H1 (cell line): Measurements from ENCODE around the gene SPTBN4.
"Not testable (repeated sequence)": the region's sequence is repeated elsewhere in the genome, so short reads cannot be mapped to it uniquely, and the experiment has no call there.

Experiments used
- CREB1 ChIP-seq: IDR thresholded peaks from 2 replicates; pipeline ENCODE4 v1.6.1; 2012; ENCODE audit warnings: inconsistent platforms
- EZH2 ChIP-seq: fragments of 200-600 bp; sonication (generic); IDR thresholded peaks from 2 replicates; pipeline ENCODE4 v1.7.1; 2012; ENCODE audit warnings: low read depth, mild to moderate bottlenecking, moderate library complexity, low read length, inconsistent platforms; ENCODE audit not compliant: severe bottlenecking
- KDM5A ChIP-seq: fragments of 200-600 bp; IDR thresholded peaks from 2 replicates; pipeline ENCODE4 v1.7.1; 2012; ENCODE audit warnings: mild to moderate bottlenecking, low read length, inconsistent platforms, mixed read lengths
- NRF1 ChIP-seq: IDR thresholded peaks from 2 replicates; pipeline ENCODE4 v1.6.1; 2011; ENCODE audit warnings: mild to moderate bottlenecking, low read depth, low read length, improper control_type of control experiment
- POLR2A ChIP-seq, 2 experiments: IDR thresholded peaks; 1 replicate in 1 of 2; 2 replicates in 1 of 2; pipeline ENCODE4 v1.6.1; 2011; ENCODE audit warnings: low read depth in 2 of 2, low read length in 2 of 2, mild to moderate bottlenecking in 2 of 2; ENCODE audit errors: control extremely low read depth in 1 of 2
- SP2 ChIP-seq: IDR thresholded peaks from 2 replicates; pipeline ENCODE4 v1.6.1; 2012; ENCODE audit warnings: mild to moderate bottlenecking, low read length, inconsistent platforms
- TEAD4 ChIP-seq: IDR thresholded peaks from 2 replicates; pipeline ENCODE4 v1.6.1; 2012; ENCODE audit warnings: low read depth, low read length, inconsistent platforms, mixed read lengths
- TF ChIP-seq, protein P1 (sequence below), 3 experiments: IDR thresholded peaks; 1 replicate in 2 of 3; 2 replicates in 1 of 3; pipeline versions ENCODE4 v1.5.1 to v1.6.1; 2011; ENCODE audit warnings: low read length in 3 of 3, mild to moderate bottlenecking in 3 of 3, inconsistent platforms in 2 of 3, low read depth in 1 of 3, moderate library complexity in 1 of 3; ENCODE audit not compliant: insufficient read depth in 1 of 3; ENCODE audit errors: control extremely low read depth in 1 of 3
- TF ChIP-seq, protein P2 (sequence below): IDR thresholded peaks from 2 replicates; pipeline ENCODE4 v1.6.1; 2011; ENCODE audit warnings: low read depth, mild to moderate bottlenecking, low read length; ENCODE audit not compliant: insufficient read depth
- TF ChIP-seq, protein P3 (sequence below): IDR thresholded peaks from 2 replicates; pipeline ENCODE4 v1.6.1; 2011; ENCODE audit warnings: low read length, improper control_type of control experiment

DNA sequence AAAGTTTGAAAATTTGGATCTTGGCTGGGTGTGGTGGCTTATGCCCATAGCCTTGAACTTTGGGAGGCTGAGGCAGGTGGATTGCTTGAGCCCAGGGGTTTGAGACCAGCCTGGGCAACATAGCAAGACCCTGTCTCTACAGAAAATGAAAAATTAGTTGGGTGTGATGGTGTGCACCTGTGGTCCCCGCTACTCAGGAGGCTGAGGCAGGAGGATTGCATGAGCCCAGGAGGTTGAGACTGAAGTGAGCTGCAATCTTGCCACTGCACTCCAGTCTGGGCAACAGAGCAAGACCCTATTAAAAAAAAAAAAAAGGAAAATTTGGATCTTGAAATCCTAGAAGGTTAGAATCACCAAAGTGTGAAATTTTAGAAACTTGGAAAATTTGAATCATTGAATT is 97.7 kb downstream of the SPTBN4 start:
- not testable (repeated sequence) for TF ChIP-seq POLR2A (IDR thresholded peaks at IDR 0.05; ENCODE audit: control extremely low read depth in 1 of 2, low read depth in 2 of 2, low read length in 2 of 2); NRF1; CREB1; TEAD4; SP2; KDM5A; EZH2
- TF ChIP-seq, protein P1, sequence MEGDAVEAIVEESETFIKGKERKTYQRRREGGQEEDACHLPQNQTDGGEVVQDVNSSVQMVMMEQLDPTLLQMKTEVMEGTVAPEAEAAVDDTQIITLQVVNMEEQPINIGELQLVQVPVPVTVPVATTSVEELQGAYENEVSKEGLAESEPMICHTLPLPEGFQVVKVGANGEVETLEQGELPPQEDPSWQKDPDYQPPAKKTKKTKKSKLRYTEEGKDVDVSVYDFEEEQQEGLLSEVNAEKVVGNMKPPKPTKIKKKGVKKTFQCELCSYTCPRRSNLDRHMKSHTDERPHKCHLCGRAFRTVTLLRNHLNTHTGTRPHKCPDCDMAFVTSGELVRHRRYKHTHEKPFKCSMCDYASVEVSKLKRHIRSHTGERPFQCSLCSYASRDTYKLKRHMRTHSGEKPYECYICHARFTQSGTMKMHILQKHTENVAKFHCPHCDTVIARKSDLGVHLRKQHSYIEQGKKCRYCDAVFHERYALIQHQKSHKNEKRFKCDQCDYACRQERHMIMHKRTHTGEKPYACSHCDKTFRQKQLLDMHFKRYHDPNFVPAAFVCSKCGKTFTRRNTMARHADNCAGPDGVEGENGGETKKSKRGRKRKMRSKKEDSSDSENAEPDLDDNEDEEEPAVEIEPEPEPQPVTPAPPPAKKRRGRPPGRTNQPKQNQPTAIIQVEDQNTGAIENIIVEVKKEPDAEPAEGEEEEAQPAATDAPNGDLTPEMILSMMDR (IDR thresholded peaks at IDR 0.05; ENCODE audit: control extremely low read depth in 1 of 3, insufficient read depth in 1 of 3, low read depth in 1 of 3, low read length in 3 of 3) = not testable (repeated sequence)
- TF ChIP-seq, protein P2, sequence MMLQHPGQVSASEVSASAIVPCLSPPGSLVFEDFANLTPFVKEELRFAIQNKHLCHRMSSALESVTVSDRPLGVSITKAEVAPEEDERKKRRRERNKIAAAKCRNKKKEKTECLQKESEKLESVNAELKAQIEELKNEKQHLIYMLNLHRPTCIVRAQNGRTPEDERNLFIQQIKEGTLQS = not testable (repeated sequence)
- TF ChIP-seq, protein P3, sequence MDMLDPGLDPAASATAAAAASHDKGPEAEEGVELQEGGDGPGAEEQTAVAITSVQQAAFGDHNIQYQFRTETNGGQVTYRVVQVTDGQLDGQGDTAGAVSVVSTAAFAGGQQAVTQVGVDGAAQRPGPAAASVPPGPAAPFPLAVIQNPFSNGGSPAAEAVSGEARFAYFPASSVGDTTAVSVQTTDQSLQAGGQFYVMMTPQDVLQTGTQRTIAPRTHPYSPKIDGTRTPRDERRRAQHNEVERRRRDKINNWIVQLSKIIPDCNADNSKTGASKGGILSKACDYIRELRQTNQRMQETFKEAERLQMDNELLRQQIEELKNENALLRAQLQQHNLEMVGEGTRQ = not testable (repeated sequence)
